Loucy (cell line): ENCODE data around the gene DLGAP1.

Experiments
- CTCF ChIP-seq: fragments of 200-600 bp; sonication (generic); conservative IDR thresholded peaks from 2 replicates; pipeline ENCODE4 v1.5.1; 2014; ENCODE audit warnings: mild to moderate bottlenecking, antibody characterized with exemption, low read length
- EZH2phosphoT487 ChIP-seq: fragments of 200-600 bp; IDR thresholded peaks from 2 replicates; pipeline ENCODE4 v1.6.1; 2018; ENCODE audit warnings: antibody characterized with exemption, mild to moderate bottlenecking, moderate library complexity, borderline replicate concordance

- no peak for TF ChIP-seq CTCF
- TF ChIP-seq EZH2phosphoT487, result no peak
These were observed 504.3 kb downstream of the DLGAP1 start for GRCh38 chr18:3950668-3951404.
